ENCODE measurements around the gene SLC9A8.

- TF ChIP-seq ZNF140 (tag by site-specific recombination; IDR thresholded peaks at IDR 0.05) (no peak), TSHZ1 (tag by site-specific recombination; IDR thresholded peaks at IDR 0.05; ENCODE audit: borderline replicate concordance) (no peak), ZNF561 (tag by site-specific recombination; IDR thresholded peaks at IDR 0.05; ENCODE audit: borderline replicate concordance) (no peak), TCF7L2 (IDR thresholded peaks at IDR 0.05; ENCODE audit: borderline replicate concordance, low read depth, low read length) (no peak), CTCF (tag by site-specific recombination; IDR thresholded peaks at IDR 0.05) (no peak), OSR2 (tag by site-specific recombination; IDR thresholded peaks at IDR 0.05) (no peak), SALL2 (tag by site-specific recombination; IDR thresholded peaks at IDR 0.05; ENCODE audit: borderline replicate concordance) (no peak), TRIM28 (IDR thresholded peaks at IDR 0.05; ENCODE audit: borderline replicate concordance, low read length) (no peak), ZNF169 (tag by site-specific recombination; IDR thresholded peaks at IDR 0.05) (no peak)
These were observed 74.1 kb downstream of the SLC9A8 start for GRCh38 chr20:49886571-49887213.

All from HEK293 (cell line).